ENCODE data around the gene IRX6.

IRX6 gene

GRCh38 chr16:55338646-55339045, 14.6 kb downstream of the IRX6 start:
- Histone ChIP-seq H3K27ac (ENCODE audit: low read depth, low read length) (no peak overlapping the region), H3K4me3 (ENCODE audit: low read depth, low read length) (no peak overlapping the region)

GRCh38 chr16:55340445-55340844, 16.4 kb downstream of the IRX6 start:
- no peak overlapping the region for H2AFZ ChIP-seq (ENCODE audit: low read length, unreplicated experiment)
- H3K79me2 ChIP-seq (ENCODE audit: control insufficient read depth, insufficient read depth, low read length, unreplicated experiment): no peaks in the 10 kb centered on the region
- no peaks in the 10 kb centered on the region for H3K4me1 ChIP-seq (ENCODE audit: control insufficient read depth, insufficient read depth, low read length, unreplicated experiment)
- 0 out of 2 replicates have a peak, but pooled peaks cover 5% of the 10 kb centered on the region for H3K27me3 ChIP-seq (ENCODE audit: insufficient read depth, low read length)
- H3K36me3 ChIP-seq (ENCODE audit: insufficient read depth, low read length): no peaks in the 10 kb centered on the region
- H3K4me3 ChIP-seq (ENCODE audit: low read depth, low read length): no peak overlapping the region
- H3K27ac ChIP-seq (ENCODE audit: low read depth, low read length): no peak overlapping the region

More at GRCh38 chr16:55338646-55339045, 14.6 kb downstream of the IRX6 start:
- H3K4me1 ChIP-seq (ENCODE audit: control insufficient read depth, insufficient read depth, low read length, unreplicated experiment): no peaks in the 10 kb centered on the region
- H2AFZ ChIP-seq (ENCODE audit: low read length, unreplicated experiment): no peak overlapping the region
- peaks cover 7% of the 10 kb centered on the region; the same call in 1 of the 2 replicates for H3K27me3 ChIP-seq (ENCODE audit: insufficient read depth, low read length)
- no peaks in the 10 kb centered on the region for H3K36me3 ChIP-seq (ENCODE audit: insufficient read depth, low read length)
- H3K79me2 ChIP-seq (ENCODE audit: control insufficient read depth, insufficient read depth, low read length, unreplicated experiment): no peaks in the 10 kb centered on the region

GRCh38 chr16:55341681-55342080, 17.7 kb downstream of the IRX6 start:
- 0 out of 2 replicates have a peak, but pooled peaks cover 5% of the 10 kb centered on the region for H3K27me3 ChIP-seq (ENCODE audit: insufficient read depth, low read length)
- H3K79me2 ChIP-seq (ENCODE audit: control insufficient read depth, insufficient read depth, low read length, unreplicated experiment): no peaks in the 10 kb centered on the region
- H3K27ac ChIP-seq (ENCODE audit: low read depth, low read length): no peak overlapping the region
- no peaks in the 10 kb centered on the region for H3K36me3 ChIP-seq (ENCODE audit: insufficient read depth, low read length)
- no peaks in the 10 kb centered on the region for H3K4me1 ChIP-seq (ENCODE audit: control insufficient read depth, insufficient read depth, low read length, unreplicated experiment)
- H2AFZ ChIP-seq (ENCODE audit: low read length, unreplicated experiment): no peak overlapping the region
- no peak overlapping the region for H3K4me3 ChIP-seq (ENCODE audit: low read depth, low read length)

- H3K27me3 ChIP-seq (ENCODE audit: insufficient read depth, low read length): 0 out of 2 replicates have a peak, but pooled peaks cover 5% of the 10 kb centered on the region
Measured at GRCh38 chr16:55346475-55346874, 22.5 kb downstream of the IRX6 start.

GRCh38 chr16:55349867-55350266, 25.9 kb downstream of the IRX6 start:
- H3K36me3 ChIP-seq (ENCODE audit: insufficient read depth, low read length): no peaks in the 10 kb centered on the region
- H3K27ac ChIP-seq (ENCODE audit: low read depth, low read length): no peak overlapping the region
- H3K4me1 ChIP-seq (ENCODE audit: control insufficient read depth, insufficient read depth, low read length, unreplicated experiment): no peaks in the 10 kb centered on the region
- H3K27me3 ChIP-seq (ENCODE audit: insufficient read depth, low read length): no peaks in the 10 kb centered on the region
- no peak overlapping the region for H3K4me3 ChIP-seq (ENCODE audit: low read depth, low read length)
- no peak overlapping the region for H2AFZ ChIP-seq (ENCODE audit: low read length, unreplicated experiment)
- H3K79me2 ChIP-seq (ENCODE audit: control insufficient read depth, insufficient read depth, low read length, unreplicated experiment): no peaks in the 10 kb centered on the region

More at GRCh38 chr16:55346475-55346874, 22.5 kb downstream of the IRX6 start:
- Histone ChIP-seq H2AFZ (ENCODE audit: low read length, unreplicated experiment) (no peak overlapping the region), H3K79me2 (ENCODE audit: control insufficient read depth, insufficient read depth, low read length, unreplicated experiment) (no peaks in the 10 kb centered on the region), H3K36me3 (ENCODE audit: insufficient read depth, low read length) (no peaks in the 10 kb centered on the region), H3K4me3 (ENCODE audit: low read depth, low read length) (no peak overlapping the region), H3K27ac (ENCODE audit: low read depth, low read length) (no peak overlapping the region), H3K4me1 (ENCODE audit: control insufficient read depth, insufficient read depth, low read length, unreplicated experiment) (no peaks in the 10 kb centered on the region)

GRCh38 chr16:55350984-55351383, 27.0 kb downstream of the IRX6 start:
- H3K4me3 ChIP-seq (ENCODE audit: low read depth, low read length): no peak overlapping the region
- no peaks in the 10 kb centered on the region for H3K36me3 ChIP-seq (ENCODE audit: insufficient read depth, low read length)
- no peak overlapping the region for H2AFZ ChIP-seq (ENCODE audit: low read length, unreplicated experiment)
- no peaks in the 10 kb centered on the region for H3K79me2 ChIP-seq (ENCODE audit: control insufficient read depth, insufficient read depth, low read length, unreplicated experiment)
- H3K27ac ChIP-seq (ENCODE audit: low read depth, low read length): no peak overlapping the region
- no peaks in the 10 kb centered on the region for H3K27me3 ChIP-seq (ENCODE audit: insufficient read depth, low read length)
- H3K4me1 ChIP-seq (ENCODE audit: control insufficient read depth, insufficient read depth, low read length, unreplicated experiment): no peaks in the 10 kb centered on the region

GRCh38 chr16:55351936-55352335, 27.9 kb downstream of the IRX6 start:
- no peak overlapping the region for H3K4me3 ChIP-seq (ENCODE audit: low read depth, low read length)
- no peaks in the 10 kb centered on the region for H3K4me1 ChIP-seq (ENCODE audit: control insufficient read depth, insufficient read depth, low read length, unreplicated experiment)
- H3K27ac ChIP-seq (ENCODE audit: low read depth, low read length): no peak overlapping the region
- no peaks in the 10 kb centered on the region for H3K27me3 ChIP-seq (ENCODE audit: insufficient read depth, low read length)
- H3K79me2 ChIP-seq (ENCODE audit: control insufficient read depth, insufficient read depth, low read length, unreplicated experiment): no peaks in the 10 kb centered on the region
- H2AFZ ChIP-seq (ENCODE audit: low read length, unreplicated experiment): no peak overlapping the region
- no peaks in the 10 kb centered on the region for H3K36me3 ChIP-seq (ENCODE audit: insufficient read depth, low read length)

GRCh38 chr16:55357241-55357640, 33.2 kb downstream of the IRX6 start:
- Histone ChIP-seq H3K27ac (ENCODE audit: low read depth, low read length) (no peak overlapping the region), H3K36me3 (ENCODE audit: insufficient read depth, low read length) (no peaks in the 10 kb centered on the region), H3K4me1 (ENCODE audit: control insufficient read depth, insufficient read depth, low read length, unreplicated experiment) (no peaks in the 10 kb centered on the region), H3K27me3 (ENCODE audit: insufficient read depth, low read length) (peaks cover 3% of the 10 kb centered on the region; the same call in 1 of the 2 replicates), H3K79me2 (ENCODE audit: control insufficient read depth, insufficient read depth, low read length, unreplicated experiment) (no peaks in the 10 kb centered on the region), H2AFZ (ENCODE audit: low read length, unreplicated experiment) (no peak overlapping the region), H3K4me3 (ENCODE audit: low read depth, low read length) (no peak overlapping the region)

- H3K79me2 ChIP-seq (ENCODE audit: control insufficient read depth, insufficient read depth, low read length, unreplicated experiment): no peaks in the 10 kb centered on the region
- H3K36me3 ChIP-seq (ENCODE audit: insufficient read depth, low read length): no peaks in the 10 kb centered on the region
- no peak overlapping the region for H3K27ac ChIP-seq (ENCODE audit: low read depth, low read length)
- peaks cover 14% of the 10 kb centered on the region for H3K27me3 ChIP-seq (ENCODE audit: insufficient read depth, low read length)
- no peaks in the 10 kb centered on the region for H3K4me1 ChIP-seq (ENCODE audit: control insufficient read depth, insufficient read depth, low read length, unreplicated experiment)
- no peak overlapping the region for H3K4me3 ChIP-seq (ENCODE audit: low read depth, low read length)
- no peak overlapping the region for H2AFZ ChIP-seq (ENCODE audit: low read length, unreplicated experiment)
Measured at GRCh38 chr16:55359946-55360345, 35.9 kb downstream of the IRX6 start.

- Histone ChIP-seq H3K4me1 (ENCODE audit: control insufficient read depth, insufficient read depth, low read length, unreplicated experiment) (no peaks in the 10 kb centered on the region), H3K4me3 (ENCODE audit: low read depth, low read length) (no peak overlapping the region), H3K27me3 (ENCODE audit: insufficient read depth, low read length) (peaks cover 48% of the 10 kb centered on the region), H3K79me2 (ENCODE audit: control insufficient read depth, insufficient read depth, low read length, unreplicated experiment) (no peaks in the 10 kb centered on the region), H3K27ac (ENCODE audit: low read depth, low read length) (no peak overlapping the region), H2AFZ (ENCODE audit: low read length, unreplicated experiment) (no peak overlapping the region), H3K36me3 (ENCODE audit: insufficient read depth, low read length) (no peaks in the 10 kb centered on the region)
Measured at GRCh38 chr16:55364811-55365210, 40.8 kb downstream of the IRX6 start.

- Histone ChIP-seq H2AFZ (ENCODE audit: low read length, unreplicated experiment) (no peak overlapping the region), H3K79me2 (ENCODE audit: control insufficient read depth, insufficient read depth, low read length, unreplicated experiment) (no peaks in the 10 kb centered on the region), H3K36me3 (ENCODE audit: insufficient read depth, low read length) (no peaks in the 10 kb centered on the region), H3K4me3 (ENCODE audit: low read depth, low read length) (no peak overlapping the region), H3K27me3 (ENCODE audit: insufficient read depth, low read length) (peaks cover 68% of the 10 kb centered on the region), H3K27ac (ENCODE audit: low read depth, low read length) (no peak overlapping the region), H3K4me1 (ENCODE audit: control insufficient read depth, insufficient read depth, low read length, unreplicated experiment) (no peaks in the 10 kb centered on the region)
Measured at GRCh38 chr16:55367301-55367811, 43.4 kb downstream of the IRX6 start.

Data from ACC112 (cell line).